HCT116 (cell line): ENCODE data around the gene PPAT.

Experiments used
- ATF3 ChIP-seq: IDR thresholded peaks from 2 replicates; pipeline ENCODE4 v1.6.1; 2012
- CBX3 ChIP-seq: IDR thresholded peaks from 2 replicates; pipeline ENCODE4 v1.6.1; 2012; ENCODE audit warnings: low read depth
- EGR1 ChIP-seq: IDR thresholded peaks from 2 replicates; pipeline ENCODE4 v1.6.1; 2012; ENCODE audit warnings: low read depth
- EZH2 ChIP-seq: fragments of 200-600 bp; sonication (generic); IDR thresholded peaks from 2 replicates; pipeline ENCODE4 v1.6.1; 2017; ENCODE audit warnings: antibody characterized with exemption, mixed run types
- MAX ChIP-seq: IDR thresholded peaks from 2 replicates; pipeline ENCODE4 v1.6.1; 2012
- POLR2A ChIP-seq: IDR thresholded peaks from 2 replicates; pipeline ENCODE4 v1.7.0; 2011; ENCODE audit warnings: borderline replicate concordance; ENCODE audit not compliant: insufficient read depth, insufficient read length; ENCODE audit errors: extremely low read depth
- POLR2AphosphoS5 ChIP-seq: IDR thresholded peaks from 2 replicates; pipeline ENCODE4 v1.6.1; 2011; ENCODE audit warnings: mild to moderate bottlenecking, low read depth, low read length, moderate library complexity
- ZFX ChIP-seq: fragments of 450-650 bp; IDR thresholded peaks from 2 replicates; pipeline ENCODE4 v1.6.1; 2017
- TF ChIP-seq, protein P1 (sequence below), 3 experiments: fragments of 200-600 bp in 1 of 3; sonication (generic) in 1 of 3; IDR thresholded peaks in 2 of 3; conservative IDR thresholded peaks in 1 of 3; 2 replicates each; pipeline ENCODE4 v1.5.1; 2012 to 2017; ENCODE audit warnings: low read depth in 2 of 3, low read length in 2 of 3, antibody characterized with exemption in 1 of 3, borderline replicate concordance in 1 of 3, control low read depth in 1 of 3, mild to moderate bottlenecking in 1 of 3, mixed read lengths in 1 of 3, mixed run types in 1 of 3, moderate library complexity in 1 of 3; ENCODE audit not compliant: insufficient read depth in 1 of 3

- TF ChIP-seq, protein P1, sequence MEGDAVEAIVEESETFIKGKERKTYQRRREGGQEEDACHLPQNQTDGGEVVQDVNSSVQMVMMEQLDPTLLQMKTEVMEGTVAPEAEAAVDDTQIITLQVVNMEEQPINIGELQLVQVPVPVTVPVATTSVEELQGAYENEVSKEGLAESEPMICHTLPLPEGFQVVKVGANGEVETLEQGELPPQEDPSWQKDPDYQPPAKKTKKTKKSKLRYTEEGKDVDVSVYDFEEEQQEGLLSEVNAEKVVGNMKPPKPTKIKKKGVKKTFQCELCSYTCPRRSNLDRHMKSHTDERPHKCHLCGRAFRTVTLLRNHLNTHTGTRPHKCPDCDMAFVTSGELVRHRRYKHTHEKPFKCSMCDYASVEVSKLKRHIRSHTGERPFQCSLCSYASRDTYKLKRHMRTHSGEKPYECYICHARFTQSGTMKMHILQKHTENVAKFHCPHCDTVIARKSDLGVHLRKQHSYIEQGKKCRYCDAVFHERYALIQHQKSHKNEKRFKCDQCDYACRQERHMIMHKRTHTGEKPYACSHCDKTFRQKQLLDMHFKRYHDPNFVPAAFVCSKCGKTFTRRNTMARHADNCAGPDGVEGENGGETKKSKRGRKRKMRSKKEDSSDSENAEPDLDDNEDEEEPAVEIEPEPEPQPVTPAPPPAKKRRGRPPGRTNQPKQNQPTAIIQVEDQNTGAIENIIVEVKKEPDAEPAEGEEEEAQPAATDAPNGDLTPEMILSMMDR (IDR thresholded peaks at IDR 0.05 in 2 of 3, conservative IDR thresholded peaks at IDR 0.05 in 1 of 3; ENCODE audit: borderline replicate concordance in 1 of 3, insufficient read depth in 1 of 3, low read depth in 2 of 3, low read length in 2 of 3): no peak
- TF ChIP-seq ATF3: no peak
- TF ChIP-seq MAX: no peak
- no peak for TF ChIP-seq CBX3
- TF ChIP-seq POLR2A: no peak
- TF ChIP-seq POLR2AphosphoS5: no peak
- TF ChIP-seq EZH2: no peak
- TF ChIP-seq EGR1: no peak
- TF ChIP-seq ZFX: no peak
These were observed 45.3 kb upstream of the PPAT start for GRCh38 chr4:56480691-56481090.
